B cell (primary cell): ENCODE results near the gene ARHGAP22. TPM values are rescaled to one million over a fixed set of nuclear protein-coding genes. Genes with fewer than 3 reads are reported as not detected.

Experiments used
- ATAC-seq: fragments of 200-7000 bp; cut with Tn5 transposase; one replicate; pipeline ENCODE4 v1.10.0; 2021; ENCODE audit warnings: low read depth, mild to moderate bottlenecking, moderate number of reproducible peaks, moderate library complexity
- CTCF ChIA-PET: fragments of 350-600 bp; sonication (Branson Sonifier 250); formaldehyde crosslinking; loops from one replicate; lab custom pipeline; 2021; ENCODE audit warnings: antibody characterized with exemption, inconsistent platforms; lab: Charles Lee
- POLR2A ChIA-PET: fragments of 350-600 bp; sonication (Branson Sonifier 250); formaldehyde crosslinking; loops from one replicate; lab custom pipeline; 2021; ENCODE audit warnings: antibody characterized with exemption; lab: Charles Lee
- DNase-seq: peaks from one replicate; pipeline ENCODE4 v3.0.0; 2013
- H2AFZ ChIP-seq: 2 replicates; pipeline ENCODE4 v1.6.1; 2012; ENCODE audit warnings: mild to moderate bottlenecking, low read depth, low read length; ENCODE audit not compliant: insufficient read depth, poor library complexity, severe bottlenecking
- H3K27ac ChIP-seq, 2 donors: 1 replicate in 1 of 2; 2 replicates in 1 of 2; pipeline ENCODE4 v1.5.1; 2012 to 2013; ENCODE audit warnings: low read length in 2 of 2, mild to moderate bottlenecking in 2 of 2, moderate library complexity in 1 of 2
- H3K27me3 ChIP-seq, 4 experiments: fragments of 200-600 bp in 1 of 4; sonication (generic) in 1 of 4; replicated peaks in 1 of 4; 1 replicate in 2 of 4; 2 replicates in 2 of 4; pipeline versions ENCODE4 v1.6.1 to v1.7.0; 2013 to 2016; ENCODE audit warnings: low read length in 3 of 4, mild to moderate bottlenecking in 2 of 4, mixed read lengths in 1 of 4, moderate library complexity in 1 of 4; ENCODE audit not compliant: insufficient read depth in 4 of 4, control insufficient read depth in 3 of 4; ENCODE audit errors: control extremely low read depth in 1 of 4
- H3K36me3 ChIP-seq, 2 experiments: replicated peaks in 1 of 2; 1 replicate in 1 of 2; 2 replicates in 1 of 2; pipeline versions ENCODE4 v1.6.1 to v1.7.1; 2013; ENCODE audit warnings: low read length in 1 of 2; ENCODE audit not compliant: insufficient read depth in 2 of 2, control insufficient read depth in 1 of 2; ENCODE audit errors: control extremely low read depth in 1 of 2, extremely low read depth in 1 of 2
- H3K4me1 ChIP-seq, 2 donors: fragments of 200-600 bp in 1 of 2; sonication (generic) in 1 of 2; 1 replicate in 1 of 2; 2 replicates in 1 of 2; pipeline versions ENCODE4 v1.5.1 to v1.6.1; 2013 to 2017; ENCODE audit warnings: low read length in 2 of 2; ENCODE audit not compliant: control insufficient read depth in 2 of 2, insufficient read depth in 2 of 2
- H3K4me2 ChIP-seq: replicated peaks from 2 replicates; pipeline ENCODE3; 2012; ENCODE audit warnings: mild to moderate bottlenecking, low read depth, low read length; ENCODE audit not compliant: poor library complexity, severe bottlenecking
- H3K4me3 ChIP-seq, 5 experiments: fragments of 200-600 bp in 1 of 5; sonication (generic) in 1 of 5; 1 replicate in 3 of 5; 2 replicates in 2 of 5; pipeline versions ENCODE4 v1.5.1 to v1.7.0; 2011 to 2016; ENCODE audit warnings: low read length in 4 of 5, mild to moderate bottlenecking in 4 of 5, low read depth in 2 of 5, control low read depth in 1 of 5, moderate library complexity in 1 of 5; ENCODE audit not compliant: insufficient read depth in 1 of 5; ENCODE audit errors: control extremely low read depth in 1 of 5, extremely low read depth in 1 of 5
- H3K79me2 ChIP-seq: fragments of 200-600 bp; sonication (generic); one replicate; pipeline ENCODE4 v1.6.0; 2016; ENCODE audit warnings: low read length; ENCODE audit not compliant: control insufficient read depth, insufficient read depth
- H3K9ac ChIP-seq: fragments of 200-600 bp; sonication (generic); 2 replicates; pipeline ENCODE4 v1.6.1; 2017; ENCODE audit warnings: mild to moderate bottlenecking, low read length, moderate library complexity
- H3K9me3 ChIP-seq, 3 donors: one replicate each; pipeline versions ENCODE4 v1.6.1 to v1.7.1; 2013; ENCODE audit warnings: low read length in 2 of 3; ENCODE audit not compliant: control insufficient read depth in 2 of 3, insufficient read depth in 1 of 3; ENCODE audit errors: control extremely low read depth in 1 of 3
- H4K20me1 ChIP-seq: 2 replicates; pipeline ENCODE4 v1.6.0; 2012; ENCODE audit warnings: mild to moderate bottlenecking, low read length; ENCODE audit not compliant: insufficient read depth, control insufficient read depth, poor library complexity, severe bottlenecking
- H3K27ac Mint-ChIP-seq: one replicate; pipeline ENCODE4 v1.8.0; 2021; ENCODE audit warnings: mixed read lengths
- H3K27me3 Mint-ChIP-seq: one replicate; pipeline ENCODE4 v1.8.0; 2021; ENCODE audit warnings: mixed read lengths
- H3K4me1 Mint-ChIP-seq: one replicate; pipeline ENCODE4 v1.8.0; 2021; ENCODE audit warnings: mixed read lengths
- H3K4me3 Mint-ChIP-seq: one replicate; pipeline ENCODE4 v1.8.0; 2021; ENCODE audit warnings: mixed read lengths
- H3K9me3 Mint-ChIP-seq: one replicate; pipeline ENCODE4 v1.8.0; 2022; ENCODE audit warnings: mixed read lengths; ENCODE audit not compliant: insufficient read depth
- CTCF ChIP-seq: fragments of 200-600 bp; IDR thresholded peaks from one replicate; pipeline ENCODE4 v1.8.0; 2022; ENCODE audit warnings: antibody characterized with exemption, mild to moderate bottlenecking
- EZH2 ChIP-seq: IDR thresholded peaks from 2 replicates; pipeline ENCODE4 v1.6.1; 2012; ENCODE audit warnings: borderline replicate concordance, low read depth, mild to moderate bottlenecking, moderate library complexity, low read length; ENCODE audit not compliant: insufficient read depth, poor library complexity, severe bottlenecking
- WGBS: methylation state at CpG from one replicate; pipeline ENCODE4 v1.1.5; 2013; ENCODE audit warnings: missing lambda C conversion rate; ENCODE audit not compliant: insufficient coverage; 5-methylcytosine and 5-hydroxymethylcytosine counted together
- intact Hi-C: fragments of 100-400 bp; cut with micrococcal nuclease; formaldehyde crosslinking; loops from one replicate; pipeline ENCODE4 v1.10.0; 2022
- polyA plus RNA-seq: library from polyadenylated mRNA; depleted of rRNA; stranded (reverse); fragments of >200 nt; gene quantifications from 2 replicates; pipeline ENCODE4 v1.2.3, GENCODE V29; 2012
- total RNA-seq, 2 donors: library from RNA; stranded (reverse); fragments of 120-200 nt in 1 of 2; gene quantifications; 1 replicate in 1 of 2; 2 replicates in 1 of 2; pipeline versions ENCODE4 v1.2.3 to v1.2.4, GENCODE V29; 2013 to 2022

The ARHGAP22 gene
- total and polyA plus RNA-seq, 2 donors (not counting 1 experiment from before 2014, with no cell fraction given), result 1.9 to 2.0 TPM

GRCh38 chr10:48541144-48541795, 63.6 kb downstream of the ARHGAP22 start:
- intact Hi-C loops, result no loop called here
- no peak overlapping the region for H3K27ac ChIP-seq
- no peak overlapping the region for H3K4me2 ChIP-seq
- 88% methylated on average over 7 of the region's 7 CpGs for WGBS
- H3K9ac ChIP-seq, result no peak overlapping the region
- CTCF ChIA-PET, result interaction anchor here (0.9 to 1.3 kb wide), 5 partner anchors 68 to 177 kb away, joined by 3 to 4 read pairs (median 3); no protein-coding TSS in a partner anchor
- no peak overlapping the region for H3K27ac Mint-ChIP-seq
- no peaks in the 10 kb centered on the region for H3K27me3 ChIP-seq
- no peaks in the 10 kb centered on the region for H3K9me3 Mint-ChIP-seq
- no peak overlapping the region for H3K4me3 Mint-ChIP-seq
- H3K4me3 ChIP-seq, result no peak overlapping the region
- POLR2A ChIA-PET, result no interaction called here
- H3K4me1 ChIP-seq, result no peaks in the 10 kb centered on the region
- H3K79me2 ChIP-seq, result no peaks in the 10 kb centered on the region
- no peaks in the 10 kb centered on the region for H3K4me1 Mint-ChIP-seq
- H2AFZ ChIP-seq, result no peak overlapping the region
- no peaks in the 10 kb centered on the region for H4K20me1 ChIP-seq
- peaks cover 4% of the 10 kb centered on the region for H3K27me3 Mint-ChIP-seq
- DNase-seq (no peak), ATAC-seq (no peak)
- no peaks in the 10 kb centered on the region for H3K9me3 ChIP-seq
- no peaks in the 10 kb centered on the region for H3K36me3 ChIP-seq
- TF ChIP-seq EZH2 (no peak), CTCF (no peak)

GRCh38 chr10:48538611-48539010, 66.3 kb downstream of the ARHGAP22 start:
- 80% methylated on average over 1 of the region's 2 CpGs for WGBS
- Mint-ChIP-seq H3K4me3 (no peak overlapping the region), H3K27me3 (peaks cover 4% of the 10 kb centered on the region), H3K27ac (no peak overlapping the region), H3K9me3 (no peaks in the 10 kb centered on the region), H3K4me1 (no peaks in the 10 kb centered on the region)
- Histone ChIP-seq H3K9me3 (peaks cover 0 to 8% (median 0%) of the 10 kb centered on the region in 3 donors), H3K4me2 (no peak overlapping the region), H4K20me1 (no peaks in the 10 kb centered on the region), H3K36me3 (no peaks in the 10 kb centered on the region), H3K4me1 (no peaks in the 10 kb centered on the region), H2AFZ (no peak overlapping the region), H3K9ac (no peak overlapping the region), H3K27me3 (no peaks in the 10 kb centered on the region), H3K27ac (no peak overlapping the region), H3K4me3 (no peak overlapping the region), H3K79me2 (no peaks in the 10 kb centered on the region)
- TF ChIP-seq CTCF (no peak), EZH2 (no peak)
- ChIA-PET CTCF (interaction anchor here (0.6 kb wide), 1 partner anchor 179 kb away, joined by 5 read pairs; no protein-coding TSS in a partner anchor), POLR2A (no interaction called here)
- intact Hi-C loops, result no loop called here
- no peak for DNase-seq
- ATAC-seq, result no peak
